Naive thymus-derived CD8-positive, alpha-beta T cell (primary cell): ENCODE data around the gene ODAD2. TPM values are rescaled to one million over a fixed set of nuclear protein-coding genes. Genes with fewer than 3 reads are reported as not detected.

ENCODE experiments used
- ATAC-seq, 2 donors: fragments of 150-1000 bp; cut with Tn5 transposase in 1 of 2; sonication (Bioruptor Pico), chemical (Tn5 transposase) in 1 of 2; 1 replicate in 1 of 2; 2 replicates in 1 of 2; pipeline ENCODE4 v1.10.0; 2021; ENCODE audit warnings: mild to moderate bottlenecking in 2 of 2, moderate library complexity in 2 of 2
- POLR2A ChIA-PET: fragments of 350-600 bp; sonication (Branson Sonifier 250); formaldehyde crosslinking; loops from one replicate; lab custom pipeline; 2021; ENCODE audit warnings: antibody characterized with exemption; lab: Charles Lee
- DNase-seq, 10 donors: peaks; one replicate each; pipeline versions ENCODE4 v3.0.0 to v3.0.0-alpha.2; 2020 to 2022
- H3K27ac Mint-ChIP-seq, 10 donors: one replicate each; pipeline ENCODE4 v1.8.0; 2020 to 2022; ENCODE audit warnings: mild to moderate bottlenecking in 10 of 10, mixed read lengths in 10 of 10, moderate library complexity in 4 of 10, inconsistent platforms in 1 of 10
- H3K27me3 Mint-ChIP-seq, 5 donors: one replicate each; pipeline ENCODE4 v1.8.0; 2021 to 2022; ENCODE audit warnings: mixed read lengths in 5 of 5
- H3K36me3 Mint-ChIP-seq, 3 donors: one replicate each; pipeline ENCODE4 v1.8.0; 2020 to 2022; ENCODE audit warnings: mixed read lengths in 3 of 3, mild to moderate bottlenecking in 2 of 3, inconsistent platforms in 1 of 3
- H3K4me1 Mint-ChIP-seq, 4 donors: one replicate each; pipeline ENCODE4 v1.8.0; 2021 to 2022; ENCODE audit warnings: mixed read lengths in 4 of 4
- H3K4me3 Mint-ChIP-seq, 10 donors: one replicate each; pipeline ENCODE4 v1.8.0; 2020 to 2022; ENCODE audit warnings: mild to moderate bottlenecking in 10 of 10, mixed read lengths in 10 of 10, moderate library complexity in 6 of 10, inconsistent platforms in 1 of 10
- H3K9me3 Mint-ChIP-seq, 9 donors: one replicate each; pipeline ENCODE4 v1.8.0; 2020 to 2022; ENCODE audit warnings: mixed read lengths in 9 of 9, mild to moderate bottlenecking in 3 of 9, inconsistent platforms in 1 of 9, moderate library complexity in 1 of 9
- polyA plus RNA-seq, 3 donors: library from polyadenylated mRNA; unstranded; fragments of 300-500 nt; fragmentation: Illumina TruSeq; gene quantifications; one replicate each; pipeline ENCODE4 v1.2.3, GENCODE V29; 2021
- total RNA-seq, 8 experiments: library from RNA in 2 of 8; stranded (reverse) in 2 of 8; gene quantifications; one replicate each; pipeline ENCODE4 v1.2.3 and lab custom pipeline; 2021 to 2026

Gene ODAD2
- total and polyA plus RNA-seq, 5 experiments from 2014 or later: 0.15 TPM; not detected in 4

GRCh38 chr10:27890971-27891370, 107.9 kb downstream of the ODAD2 start:
- H3K9me3 Mint-ChIP-seq: peaks cover 0 to 26% (median 4%) of the 10 kb centered on the region in 9 donors
- DNase-seq (no peak), ATAC-seq (no peak)
- peaks cover 0 to 2% (median 0%) of the 10 kb centered on the region in 5 donors for H3K27me3 Mint-ChIP-seq
- no peak overlapping the region for H3K4me3 Mint-ChIP-seq
- peaks cover 0 to 14% (median 4%) of the 10 kb centered on the region in 3 donors for H3K36me3 Mint-ChIP-seq
- H3K4me1 Mint-ChIP-seq: no peaks in the 10 kb centered on the region
- POLR2A ChIA-PET: no interaction called here
- no peak overlapping the region for H3K27ac Mint-ChIP-seq

DNA sequence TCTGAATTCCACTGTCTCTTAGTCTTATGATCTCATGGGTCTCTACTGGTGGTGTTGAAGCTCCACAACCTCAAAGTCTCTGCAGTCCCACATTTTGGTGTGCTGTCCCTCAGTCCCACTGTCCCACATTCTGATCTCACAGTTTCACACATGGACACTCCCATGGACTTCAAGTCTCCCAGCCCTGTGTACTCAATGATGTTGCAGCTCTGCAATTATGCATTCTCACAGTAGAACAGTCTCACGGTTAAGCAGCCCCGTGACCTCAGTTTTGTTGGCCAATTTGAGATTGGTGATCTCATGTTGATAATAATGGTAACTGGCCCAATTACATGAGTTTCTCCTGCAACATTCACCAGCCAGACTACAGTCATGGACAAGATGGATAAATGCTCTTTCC, 109.4 kb downstream of the ODAD2 start:
- Mint-ChIP-seq H3K4me3 (no peak overlapping the region), H3K4me1 (no peaks in the 10 kb centered on the region), H3K9me3 (peaks cover 0 to 29% (median 8%) of the 10 kb centered on the region in 9 donors), H3K27ac (no peak overlapping the region), H3K27me3 (peaks cover 0 to 2% (median 0%) of the 10 kb centered on the region in 5 donors), H3K36me3 (peaks cover 0 to 17% (median 4%) of the 10 kb centered on the region in 3 donors)
- ATAC-seq (no peak), DNase-seq (no peak)
- POLR2A ChIA-PET: no interaction called here

DNA sequence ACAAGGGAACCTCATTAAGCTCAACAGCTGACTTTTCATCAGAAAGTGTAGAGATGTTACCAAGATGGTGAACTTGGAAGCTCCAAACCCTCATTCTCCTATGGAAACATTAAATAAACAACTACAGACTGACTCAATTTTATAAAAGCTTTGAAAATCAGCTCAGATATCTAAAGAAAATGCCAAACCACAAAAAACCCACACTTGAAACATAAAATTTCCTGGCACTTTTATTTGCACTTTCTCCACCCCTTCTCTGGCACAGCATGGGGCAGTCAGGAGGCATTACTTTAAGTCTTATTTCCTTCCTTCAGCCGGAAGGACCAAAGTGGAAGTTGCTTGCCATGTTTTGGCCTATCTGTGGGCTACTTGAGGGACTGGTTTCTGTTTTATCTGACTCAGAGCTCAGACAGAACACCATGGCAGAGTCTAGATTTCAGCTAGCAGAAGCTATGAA, 114.7 kb downstream of the ODAD2 start:
- H3K4me3 Mint-ChIP-seq: no peak overlapping the region
- H3K27me3 Mint-ChIP-seq: peaks cover 0 to 2% (median 0%) of the 10 kb centered on the region in 5 donors
- DNase-seq (no peak), ATAC-seq (no peak)
- H3K36me3 Mint-ChIP-seq: peaks cover 0 to 34% (median 9%) of the 10 kb centered on the region in 3 donors
- POLR2A ChIA-PET: no interaction called here
- peaks cover 0 to 2% (median 0%) of the 10 kb centered on the region in 4 donors for H3K4me1 Mint-ChIP-seq
- H3K9me3 Mint-ChIP-seq: peaks cover 0 to 42% (median 17%) of the 10 kb centered on the region in 9 donors
- H3K27ac Mint-ChIP-seq: peak overlapping the region in 1 of 10 donors; percentile 32

DNA sequence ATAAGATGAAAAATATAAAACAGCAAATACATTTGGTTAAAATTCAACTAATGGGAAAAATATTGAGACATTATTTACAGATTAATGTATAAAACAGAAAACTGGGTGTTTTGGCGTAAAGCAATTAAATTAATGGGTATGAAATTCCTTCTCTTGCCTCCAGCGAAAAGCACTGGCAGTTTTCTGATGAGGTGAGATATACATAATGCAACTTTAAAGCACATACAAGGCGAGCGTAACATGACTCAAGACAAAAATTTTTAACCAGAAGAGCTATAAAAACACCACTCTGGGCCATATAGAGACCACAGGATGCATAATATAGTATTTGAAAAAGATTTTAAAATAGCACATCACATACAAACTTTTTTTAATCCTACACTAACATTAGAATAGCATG, 120.6 kb downstream of the ODAD2 start:
- H3K9me3 Mint-ChIP-seq: peaks cover 0 to 13% (median 5%) of the 10 kb centered on the region in 9 donors
- no peak overlapping the region for H3K27ac Mint-ChIP-seq
- no peak for DNase-seq
- peaks cover 0 to 2% (median 0%) of the 10 kb centered on the region in 4 donors for H3K4me1 Mint-ChIP-seq
- no peak for ATAC-seq
- H3K36me3 Mint-ChIP-seq: peaks cover 0 to 17% (median 7%) of the 10 kb centered on the region in 3 donors
- H3K4me3 Mint-ChIP-seq: no peak overlapping the region
- peaks cover 1 to 12% (median 8%) of the 10 kb centered on the region in 5 donors for H3K27me3 Mint-ChIP-seq
- POLR2A ChIA-PET: no interaction called here

DNA sequence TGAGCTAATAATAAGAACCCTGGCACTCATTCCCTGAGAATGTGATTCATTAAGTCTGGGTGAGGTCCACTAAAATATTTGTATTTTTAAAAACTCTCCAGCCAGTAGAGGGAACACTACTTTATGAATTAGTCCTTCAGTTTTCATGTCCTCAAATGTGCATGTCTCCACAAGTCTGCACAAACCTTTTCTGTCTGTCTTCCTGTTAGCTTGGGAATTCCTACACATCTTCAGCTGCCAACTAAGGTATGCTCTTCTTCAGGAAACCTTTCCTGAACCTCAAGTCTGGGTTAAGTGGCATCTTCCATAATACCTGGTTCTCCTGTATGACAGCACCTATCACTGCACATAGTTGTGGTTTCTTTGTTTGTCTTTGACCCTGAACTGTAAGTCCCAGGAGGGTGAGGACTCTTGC, 133.7 kb downstream of the ODAD2 start:
- no peak overlapping the region for H3K27ac Mint-ChIP-seq
- DNase-seq: no peak
- H3K4me1 Mint-ChIP-seq: peaks cover 0 to 7% (median 0%) of the 10 kb centered on the region in 4 donors
- ATAC-seq: no peak
- H3K27me3 Mint-ChIP-seq: peaks cover 0 to 16% (median 5%) of the 10 kb centered on the region in 5 donors
- H3K9me3 Mint-ChIP-seq: peaks cover 0 to 15% (median 3%) of the 10 kb centered on the region in 9 donors
- H3K36me3 Mint-ChIP-seq: peaks cover 0 to 9% (median 0%) of the 10 kb centered on the region in 3 donors
- H3K4me3 Mint-ChIP-seq: no peak overlapping the region
- POLR2A ChIA-PET: no interaction called here

- Mint-ChIP-seq H3K4me3 (no peak overlapping the region), H3K36me3 (peaks cover 0 to under 1% (median 0%) of the 10 kb centered on the region in 3 donors), H3K27ac (no peak overlapping the region), H3K9me3 (peaks cover 0 to 2% (median 0%) of the 10 kb centered on the region in 9 donors), H3K27me3 (peaks cover 0 to 16% (median 5%) of the 10 kb centered on the region in 5 donors), H3K4me1 (peaks cover 0 to 7% (median 0%) of the 10 kb centered on the region in 4 donors)
- no peak for DNase-seq
- POLR2A ChIA-PET: no interaction called here
- no peak for ATAC-seq
These were observed 137.1 kb downstream of the ODAD2 start for GRCh38 chr10:27861781-27862180.

GRCh38 chr10:27857616-27858015, 141.3 kb downstream of the ODAD2 start:
- Mint-ChIP-seq H3K27ac (no peak overlapping the region), H3K4me3 (no peak overlapping the region), H3K36me3 (no peaks in the 10 kb centered on the region), H3K9me3 (no peaks in the 10 kb centered on the region), H3K27me3 (no peaks in the 10 kb centered on the region), H3K4me1 (no peaks in the 10 kb centered on the region)
- ATAC-seq (no peak), DNase-seq (no peak)
- POLR2A ChIA-PET: no interaction called here

DNA sequence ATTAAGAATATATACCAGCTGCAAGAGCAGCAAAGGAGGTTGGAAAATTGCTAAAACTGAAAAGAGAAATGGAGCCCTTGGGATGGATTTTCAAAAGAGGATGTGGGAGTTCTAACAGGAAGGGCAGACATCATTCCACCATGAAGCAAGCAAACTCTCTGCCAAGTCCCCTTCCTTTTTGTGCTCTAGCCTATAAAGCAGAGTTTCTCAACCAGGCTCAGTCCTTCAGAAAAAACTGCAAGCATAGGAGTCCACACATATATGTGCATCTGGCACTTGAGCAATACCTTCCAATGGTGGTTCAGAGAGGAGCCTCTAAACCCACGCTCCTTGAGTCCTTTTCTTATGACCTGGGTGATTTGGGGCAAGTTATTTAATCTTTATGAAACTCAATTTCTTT, 154.7 kb downstream of the ODAD2 start:
- POLR2A ChIA-PET: interaction anchor here (0.6 kb wide), 1 partner anchor 562 kb away, joined by 3 read pairs; no protein-coding TSS in a partner anchor
- DNase-seq (no peak), ATAC-seq (no peak)
- peaks cover 0 to 10% (median 9%) of the 10 kb centered on the region in 9 donors for H3K9me3 Mint-ChIP-seq
- peaks cover 4 to 26% (median 17%) of the 10 kb centered on the region in 5 donors for H3K27me3 Mint-ChIP-seq
- no peak overlapping the region for H3K27ac Mint-ChIP-seq
- no peaks in the 10 kb centered on the region for H3K4me1 Mint-ChIP-seq
- H3K4me3 Mint-ChIP-seq: no peak overlapping the region
- peaks cover 0 to 2% (median 0%) of the 10 kb centered on the region in 3 donors for H3K36me3 Mint-ChIP-seq

DNA sequence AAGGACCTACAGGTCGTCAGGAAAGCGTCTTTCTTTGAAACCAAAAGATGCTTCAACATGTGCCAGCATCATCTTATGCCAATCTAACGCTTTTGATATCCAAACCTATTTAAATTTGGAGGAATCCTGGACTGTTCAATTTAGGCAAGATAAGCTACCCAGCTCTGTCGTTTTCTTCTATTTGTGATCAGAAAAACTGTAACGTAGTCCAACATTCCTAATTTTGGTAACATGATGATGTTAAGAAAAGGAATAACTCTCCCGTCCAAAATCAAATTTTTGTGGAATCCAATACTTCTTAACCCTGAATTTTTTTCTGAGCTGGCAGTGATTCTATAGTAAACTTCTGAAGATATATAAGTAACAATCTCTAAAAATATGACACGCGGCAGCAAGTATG, 160.0 kb downstream of the ODAD2 start:
- peaks cover 4 to 10% (median 7%) of the 10 kb centered on the region in 5 donors for H3K27me3 Mint-ChIP-seq
- H3K4me1 Mint-ChIP-seq: no peaks in the 10 kb centered on the region
- no peaks in the 10 kb centered on the region for H3K36me3 Mint-ChIP-seq
- ATAC-seq (no peak), DNase-seq (no peak)
- H3K4me3 Mint-ChIP-seq: no peak overlapping the region
- no peak overlapping the region for H3K27ac Mint-ChIP-seq
- POLR2A ChIA-PET: no interaction called here
- no peaks in the 10 kb centered on the region for H3K9me3 Mint-ChIP-seq

DNA sequence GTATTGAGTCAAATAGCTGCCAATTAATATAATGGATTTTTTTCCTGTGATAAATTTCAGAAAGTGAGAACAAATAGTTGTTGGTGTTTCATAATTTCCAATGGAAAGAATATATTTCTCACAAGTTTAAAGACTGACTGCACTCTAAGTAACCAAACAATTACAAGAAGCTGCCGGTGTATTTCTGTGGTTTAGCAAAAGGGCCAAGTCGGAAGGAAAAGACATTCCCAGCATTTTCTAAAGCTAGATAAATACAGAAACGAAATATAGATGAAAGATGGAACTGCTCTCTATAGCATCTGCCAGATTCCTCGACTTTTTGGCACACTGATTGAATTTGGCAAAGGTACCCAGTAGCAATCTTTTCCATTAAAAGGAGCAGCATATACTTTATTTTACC, 160.5 kb downstream of the ODAD2 start:
- no peaks in the 10 kb centered on the region for H3K4me1 Mint-ChIP-seq
- peaks cover 4 to 10% (median 5%) of the 10 kb centered on the region in 5 donors for H3K27me3 Mint-ChIP-seq
- H3K4me3 Mint-ChIP-seq: no peak overlapping the region
- POLR2A ChIA-PET: no interaction called here
- ATAC-seq (no peak), DNase-seq (no peak)
- no peaks in the 10 kb centered on the region for H3K9me3 Mint-ChIP-seq
- no peak overlapping the region for H3K27ac Mint-ChIP-seq
- no peaks in the 10 kb centered on the region for H3K36me3 Mint-ChIP-seq

- Mint-ChIP-seq H3K9me3 (no peaks in the 10 kb centered on the region), H3K27ac (peak overlapping the region in 2 of 10 donors; percentile 7 to 38), H3K4me1 (peaks cover 0 to 2% (median 0%) of the 10 kb centered on the region in 4 donors), H3K4me3 (no peak overlapping the region), H3K36me3 (no peaks in the 10 kb centered on the region), H3K27me3 (peaks cover 3 to 9% (median 8%) of the 10 kb centered on the region in 5 donors)
- no peak for ATAC-seq
- POLR2A ChIA-PET: no interaction called here
- no peak for DNase-seq
These were observed 164.4 kb downstream of the ODAD2 start for GRCh38 chr10:27834476-27834875.

GRCh38 chr10:27833792-27834191, 165.1 kb downstream of the ODAD2 start:
- Mint-ChIP-seq H3K36me3 (no peaks in the 10 kb centered on the region), H3K27ac (no peak overlapping the region), H3K4me3 (no peak overlapping the region), H3K27me3 (peaks cover 3 to 9% (median 8%) of the 10 kb centered on the region in 5 donors), H3K4me1 (peaks cover 0 to 2% (median 0%) of the 10 kb centered on the region in 4 donors), H3K9me3 (no peaks in the 10 kb centered on the region)
- POLR2A ChIA-PET: no interaction called here
- DNase-seq (no peak), ATAC-seq (no peak)

DNA sequence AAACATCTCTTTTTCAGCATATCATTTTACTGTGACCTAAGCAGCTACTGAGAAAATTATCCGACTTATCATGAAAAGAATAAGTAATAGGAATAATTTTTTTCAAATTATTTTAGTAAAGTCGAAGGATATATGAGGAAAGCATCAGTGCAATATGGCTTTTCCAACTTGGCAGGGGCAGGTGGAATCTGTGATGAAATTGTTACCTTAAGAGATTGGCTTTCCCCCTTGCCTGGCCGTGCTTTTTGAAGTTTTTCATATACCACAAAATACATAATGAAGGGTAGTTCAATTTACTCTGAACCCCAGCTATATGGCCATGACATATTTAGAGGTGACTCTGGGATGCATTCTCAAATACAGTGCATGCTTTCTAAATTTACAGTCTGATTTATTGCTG, 166.1 kb downstream of the ODAD2 start:
- Mint-ChIP-seq H3K4me3 (no peak overlapping the region), H3K27me3 (peaks cover 3 to 9% (median 8%) of the 10 kb centered on the region in 5 donors), H3K36me3 (no peaks in the 10 kb centered on the region), H3K4me1 (peaks cover 0 to 2% (median 0%) of the 10 kb centered on the region in 4 donors), H3K9me3 (no peaks in the 10 kb centered on the region), H3K27ac (no peak overlapping the region)
- POLR2A ChIA-PET: no interaction called here
- DNase-seq: no peak
- no peak for ATAC-seq
